GM23248 (cell line): Measurements from ENCODE around the gene INSIG2.

Source experiments
- EZH2 ChIP-seq: fragments of 200-600 bp; sonication (generic); IDR thresholded peaks from 2 replicates; pipeline ENCODE4 v1.6.1; 2018; ENCODE audit warnings: antibody characterized with exemption, mild to moderate bottlenecking; ENCODE audit not compliant: insufficient read depth, poor library complexity, severe bottlenecking
- EZH2phosphoT487 ChIP-seq: fragments of 200-600 bp; sonication (generic); IDR thresholded peaks from 2 replicates; pipeline ENCODE4 v1.6.1; 2018; ENCODE audit warnings: antibody characterized with exemption, moderate library complexity, mild to moderate bottlenecking, low read depth; ENCODE audit not compliant: insufficient read depth

DNA sequence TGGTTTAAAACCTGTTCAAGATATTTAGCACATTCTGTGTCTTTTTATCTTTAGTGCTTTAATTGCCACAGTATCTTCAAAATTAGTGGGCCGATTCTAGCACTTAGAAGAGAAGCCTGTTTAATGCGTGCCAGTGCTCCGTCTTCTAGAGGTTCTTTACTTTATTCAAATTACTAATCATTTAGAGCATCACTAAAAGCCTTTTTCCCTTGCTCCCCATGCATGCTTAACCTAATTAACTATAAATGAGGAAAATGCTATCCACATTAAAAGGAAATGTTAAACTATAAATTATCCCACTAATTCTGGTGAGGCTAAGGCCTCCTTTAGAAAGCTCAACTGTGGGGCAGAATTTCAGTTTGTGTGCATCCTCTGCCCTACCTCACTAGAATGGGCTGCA, 31.5 kb upstream of the INSIG2 start:
- TF ChIP-seq EZH2, result no peak
- no peak for TF ChIP-seq EZH2phosphoT487
